SH-SY5Y (cell line): Measurements from ENCODE around the gene SGK2.

Experiments
- GATA2 ChIP-seq: IDR thresholded peaks from 2 replicates; pipeline ENCODE4 v1.6.1; 2011; ENCODE audit warnings: mild to moderate bottlenecking, low read depth, low read length
- GATA3 ChIP-seq: IDR thresholded peaks from 2 replicates; pipeline ENCODE4 v1.6.1; 2011; ENCODE audit warnings: low read depth, mild to moderate bottlenecking, low read length, moderate library complexity

DNA sequence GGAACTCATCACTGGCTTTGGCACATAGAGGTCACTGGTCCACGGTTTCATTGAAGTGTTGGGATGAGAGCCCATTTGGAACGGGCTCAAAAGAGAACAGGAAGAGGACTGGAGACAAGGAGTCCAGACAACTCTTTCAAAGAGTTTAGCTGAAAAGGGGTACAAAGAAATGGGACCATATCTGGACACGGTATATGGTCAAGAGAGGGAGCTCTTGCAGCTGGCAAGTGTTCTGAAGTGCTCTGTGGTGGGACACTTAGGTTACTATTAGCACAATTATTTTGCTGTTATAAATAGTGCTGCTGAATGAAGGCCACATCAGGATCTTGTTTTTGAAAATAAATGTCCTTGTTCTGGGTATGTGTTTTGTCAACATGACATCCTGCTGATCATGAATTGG, 4.6 kb downstream of the SGK2 start:
- TF ChIP-seq GATA3: no peak
- TF ChIP-seq GATA2: no peak
